Endothelial cell of umbilical vein (primary cell): ENCODE results near the gene KHDC1L. TPM values are rescaled to one million over a fixed set of nuclear protein-coding genes. Genes with fewer than 3 reads are reported as not detected.

Experiments
- BruUV-seq: library from RNA; stranded (reverse); fragments of 400-500 nt; replicated peaks from 2 replicates; lab custom pipeline; 2021; lab: Mats Ljungman, UMichigan
- CTCF ChIA-PET: fragments of 300-600, 350-600 bp; sonication (Branson Sonifier 250); formaldehyde crosslinking; loops from one replicate; lab custom pipeline; 2021; ENCODE audit warnings: antibody characterized with exemption, inconsistent platforms; lab: Charles Lee
- POLR2A ChIA-PET: fragments of 300-600, 350-600 bp; sonication (Branson Sonifier 250); formaldehyde crosslinking; loops from one replicate; lab custom pipeline; 2021; ENCODE audit warnings: antibody characterized with exemption, inconsistent platforms; lab: Charles Lee
- DNase-seq: peaks from one replicate; pipeline ENCODE4 v3.0.0-alpha.2; 2011; ENCODE audit warnings: low read depth, low spot score
- FAIRE-seq: peaks from 2 replicates; lab custom pipeline; 2011; peaks lifted over from hg19 to GRCh38; lab: Jason Lieb, UNC
- H2AFZ ChIP-seq: 2 replicates; pipeline ENCODE4 v1.6.0; 2012; ENCODE audit warnings: low read depth, low read length, control low read depth, inconsistent platforms
- H3K27ac ChIP-seq: 2 replicates; pipeline ENCODE4 v1.5.1; 2011; ENCODE audit warnings: low read depth, mild to moderate bottlenecking, control low read depth, low read length, moderate library complexity; ENCODE audit not compliant: insufficient read depth
- H3K27me3 ChIP-seq, 2 experiments: 2 replicates each; pipeline versions ENCODE4 v1.6.0 to v1.6.1; 2011; ENCODE audit warnings: low read length in 2 of 2, mixed read lengths in 1 of 2; ENCODE audit not compliant: control insufficient read depth in 2 of 2, insufficient read depth in 2 of 2
- H3K36me3 ChIP-seq, 2 experiments: 2 replicates in 1 of 2; 3 replicates in 1 of 2; pipeline ENCODE4 v1.5.1; 2011; ENCODE audit warnings: low read length in 2 of 2, mild to moderate bottlenecking in 1 of 2, moderate library complexity in 1 of 2; ENCODE audit not compliant: control insufficient read depth in 2 of 2, insufficient read depth in 2 of 2; ENCODE audit errors: extremely low read depth in 1 of 2
- H3K4me1 ChIP-seq: 3 replicates; pipeline ENCODE4 v1.5.1; 2011; ENCODE audit warnings: mild to moderate bottlenecking, low read length; ENCODE audit not compliant: control insufficient read depth, insufficient read depth; ENCODE audit errors: extremely low read depth
- H3K4me2 ChIP-seq: 2 replicates; pipeline ENCODE4 v1.6.1; 2011; ENCODE audit warnings: low read length, control low read depth, mixed read lengths; ENCODE audit not compliant: insufficient read depth
- H3K4me3 ChIP-seq, 3 experiments: fragments of 200-600 bp in 1 of 3; sonication (generic), shearing (Covaris generic) in 1 of 3; replicated peaks in 1 of 3; 2 replicates each; pipeline ENCODE4 v1.5.1; 2011 to 2016; ENCODE audit warnings: control low read depth in 3 of 3, low read length in 3 of 3, mild to moderate bottlenecking in 2 of 3, inconsistent platforms in 1 of 3, low read depth in 1 of 3, moderate library complexity in 1 of 3; ENCODE audit not compliant: insufficient read depth in 1 of 3
- H3K79me2 ChIP-seq: 2 replicates; pipeline ENCODE4 v1.6.0; 2012; ENCODE audit warnings: low read length, inconsistent platforms; ENCODE audit not compliant: control insufficient read depth, insufficient read depth
- H3K9ac ChIP-seq: replicated peaks from 2 replicates; pipeline ENCODE3; 2011; ENCODE audit warnings: low read length, control low read depth; ENCODE audit not compliant: insufficient read depth; ENCODE audit errors: extremely low read depth
- H3K9me1 ChIP-seq: replicated peaks from 3 replicates; pipeline ENCODE4 v1.6.0; 2011; ENCODE audit warnings: mild to moderate bottlenecking, low read length; ENCODE audit not compliant: control insufficient read depth, insufficient read depth; ENCODE audit errors: extremely low read depth
- H3K9me3 ChIP-seq: replicated peaks from 2 replicates; pipeline ENCODE4 v1.5.1; 2012; ENCODE audit warnings: low read length, inconsistent platforms; ENCODE audit not compliant: control insufficient read depth, insufficient read depth
- H4K20me1 ChIP-seq: replicated peaks from 2 replicates; pipeline ENCODE3; 2011; ENCODE audit warnings: mild to moderate bottlenecking, low read length; ENCODE audit not compliant: control insufficient read depth, insufficient read depth; ENCODE audit errors: extremely low read depth
- CTCF ChIP-seq, 2 donors: IDR thresholded peaks; 1 replicate in 1 of 2; 2 replicates in 1 of 2; pipeline ENCODE4 v1.5.1; 2011; ENCODE audit warnings: low read length in 2 of 2, mild to moderate bottlenecking in 2 of 2, moderate library complexity in 2 of 2, control low read depth in 1 of 2, inconsistent platforms in 1 of 2, low read depth in 1 of 2; ENCODE audit not compliant: insufficient read depth in 1 of 2; ENCODE audit errors: extremely low read depth in 1 of 2
- EZH2 ChIP-seq: IDR thresholded peaks from 2 replicates; pipeline ENCODE4 v1.6.1; 2012; ENCODE audit warnings: borderline replicate concordance, low read depth, mild to moderate bottlenecking, moderate library complexity, low read length, inconsistent platforms; ENCODE audit not compliant: severe bottlenecking
- FOS ChIP-seq: IDR thresholded peaks from 2 replicates; pipeline ENCODE4 v1.6.1; 2011; ENCODE audit warnings: mild to moderate bottlenecking, low read length, moderate library complexity, borderline replicate concordance; ENCODE audit not compliant: insufficient read depth
- GATA2 ChIP-seq: IDR thresholded peaks from 2 replicates; pipeline ENCODE4 v1.7.0; 2011; ENCODE audit warnings: low read depth, mild to moderate bottlenecking, moderate library complexity, mixed read lengths, low read length; ENCODE audit not compliant: insufficient read length, insufficient read depth
- JUN ChIP-seq: IDR thresholded peaks from 2 replicates; pipeline ENCODE4 v1.6.1; 2011; ENCODE audit warnings: borderline replicate concordance, low read depth; ENCODE audit not compliant: insufficient read length, insufficient read depth
- MAX ChIP-seq: IDR thresholded peaks from 2 replicates; pipeline ENCODE4 v1.6.1; 2011; ENCODE audit not compliant: insufficient read depth, insufficient read length
- MYC ChIP-seq: IDR thresholded peaks from one replicate; pipeline ENCODE4 v1.6.1; 2011; ENCODE audit warnings: mild to moderate bottlenecking, low read depth, low read length
- POLR2A ChIP-seq: IDR thresholded peaks from 2 replicates; pipeline ENCODE4 v1.6.1; 2012; ENCODE audit warnings: low read depth, mild to moderate bottlenecking, control low read depth, low read length
- POLR2AphosphoS5 ChIP-seq: IDR thresholded peaks from 2 replicates; pipeline ENCODE4 v1.6.1; 2012; ENCODE audit warnings: low read depth, mild to moderate bottlenecking, control low read depth, low read length, moderate library complexity; ENCODE audit not compliant: insufficient read depth
- dilution Hi-C: fragments of 300-500 bp; cut with MboI; formaldehyde crosslinking; loops from one replicate; pipeline ENCODE4 v1.15.0; 2019; ENCODE audit warnings: low sequenced_read_pairs; ENCODE audit not compliant: extremely low pct_ligation_motif_present
- intact Hi-C: fragments of 100-400 bp; cut with micrococcal nuclease; formaldehyde crosslinking; loops from one replicate; pipeline ENCODE4 v1.10.0; 2022
- polyA plus RNA-seq, 4 experiments: library from polyadenylated mRNA; depleted of rRNA in 3 of 4; stranded (reverse) in 3 of 4; unstranded in 1 of 4; fragments of >200 nt; gene quantifications; 2 replicates each; pipeline versions ENCODE4 v1.2.1 to v1.2.3, GENCODE V29; 2011 to 2012; ENCODE audit warnings: missing spikeins in 1 of 4
- total RNA-seq: library from RNA; stranded (reverse); gene quantifications from 2 replicates; pipeline ENCODE4 v1.2.3, GENCODE V29; 2021

Gene KHDC1L
- total and polyA plus RNA-seq, 2 donors (not counting 3 experiments of a cell fraction or from before 2014, with no cell fraction given): 0.15 TPM; not detected in 1

GRCh38 chr6:73207221-73207837, 18.0 kb downstream of the KHDC1L start:
- no peak overlapping the region for H3K9ac ChIP-seq
- DNase-seq (no peak), FAIRE-seq (no peak)
- H3K79me2 ChIP-seq: no peaks in the 10 kb centered on the region
- no peaks in the 10 kb centered on the region for H3K27me3 ChIP-seq
- intact Hi-C loops: no loop called here
- no peaks in the 10 kb centered on the region for H3K4me1 ChIP-seq
- ChIA-PET CTCF (no interaction called here), POLR2A (no interaction called here)
- no TSS peak for BruUV-seq
- no peaks in the 10 kb centered on the region for H3K36me3 ChIP-seq
- H3K9me3 ChIP-seq: no peaks in the 10 kb centered on the region
- dilution Hi-C loops: no loop called here
- H2AFZ ChIP-seq: no peak overlapping the region
- H3K4me2 ChIP-seq: no peak overlapping the region
- TF ChIP-seq EZH2 (no peak), POLR2AphosphoS5 (no peak), CTCF (IDR thresholded peaks at IDR 0.05; ENCODE audit: extremely low read depth in 1 of 2, insufficient read depth in 1 of 2, low read depth in 1 of 2, low read length in 2 of 2) (no peak), POLR2A (no peak), JUN (no peak), GATA2 (no peak), FOS (no peak), MYC (no peak), MAX (no peak)
- no peaks in the 10 kb centered on the region for H4K20me1 ChIP-seq
- no peaks in the 10 kb centered on the region for H3K9me1 ChIP-seq
- H3K27ac ChIP-seq: no peak overlapping the region
- no peak overlapping the region for H3K4me3 ChIP-seq
